GM19328 (cell line): ENCODE results near the gene PRX.
"Not testable (repeated sequence)": the region's sequence is repeated elsewhere in the genome, so short reads cannot be mapped to it uniquely, and the experiment has no call there.

Experiments used
- ATAC-seq: cut with Tn5 transposase; IDR thresholded peaks from one replicate; pipeline ENCODE4 v1.9.1; 2021; ENCODE audit warnings: mild to moderate bottlenecking, moderate library complexity; ENCODE audit not compliant: unreplicated experiment

PRX gene

DNA sequence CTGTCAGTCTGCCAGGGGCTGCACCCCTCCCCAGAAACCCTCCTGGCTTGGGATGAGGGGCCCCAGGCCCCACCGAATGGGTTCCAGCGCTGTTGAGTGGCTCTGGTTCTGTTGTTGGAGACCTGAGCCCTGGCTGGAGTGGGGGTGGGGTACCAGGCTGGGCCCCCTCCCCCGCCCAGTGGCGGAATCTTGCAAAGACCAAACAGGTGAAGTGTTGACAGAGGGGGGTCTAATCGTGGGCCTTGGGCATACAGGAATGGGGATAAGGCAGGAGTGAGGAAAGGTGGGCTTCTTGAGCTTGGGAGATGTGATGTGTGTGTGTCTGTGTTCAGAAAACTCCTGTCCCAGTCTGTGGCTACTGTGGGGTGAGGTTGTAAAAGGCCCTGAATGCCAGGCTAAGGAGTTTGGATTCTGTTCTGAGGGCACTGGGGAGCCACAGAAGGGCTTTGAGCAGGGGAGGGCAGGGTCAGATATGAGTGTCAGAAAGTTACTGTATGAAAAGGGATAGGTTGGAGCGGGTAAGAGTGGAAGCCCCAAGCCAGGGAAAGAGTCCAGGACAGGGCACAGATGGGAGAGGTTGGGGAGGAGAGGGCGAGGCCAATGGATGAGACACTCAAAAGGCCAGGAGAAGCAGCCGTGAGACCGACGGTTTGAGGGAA is 23.0 kb downstream of the PRX start, which contains the start of gene HIPK4:
Gene HIPK4 (minus strand): TSS at position 98 of the 659 bp plus-strand sequence. CDS start 279 bp downstream, outside the sequence.
- no peak for ATAC-seq

DNA sequence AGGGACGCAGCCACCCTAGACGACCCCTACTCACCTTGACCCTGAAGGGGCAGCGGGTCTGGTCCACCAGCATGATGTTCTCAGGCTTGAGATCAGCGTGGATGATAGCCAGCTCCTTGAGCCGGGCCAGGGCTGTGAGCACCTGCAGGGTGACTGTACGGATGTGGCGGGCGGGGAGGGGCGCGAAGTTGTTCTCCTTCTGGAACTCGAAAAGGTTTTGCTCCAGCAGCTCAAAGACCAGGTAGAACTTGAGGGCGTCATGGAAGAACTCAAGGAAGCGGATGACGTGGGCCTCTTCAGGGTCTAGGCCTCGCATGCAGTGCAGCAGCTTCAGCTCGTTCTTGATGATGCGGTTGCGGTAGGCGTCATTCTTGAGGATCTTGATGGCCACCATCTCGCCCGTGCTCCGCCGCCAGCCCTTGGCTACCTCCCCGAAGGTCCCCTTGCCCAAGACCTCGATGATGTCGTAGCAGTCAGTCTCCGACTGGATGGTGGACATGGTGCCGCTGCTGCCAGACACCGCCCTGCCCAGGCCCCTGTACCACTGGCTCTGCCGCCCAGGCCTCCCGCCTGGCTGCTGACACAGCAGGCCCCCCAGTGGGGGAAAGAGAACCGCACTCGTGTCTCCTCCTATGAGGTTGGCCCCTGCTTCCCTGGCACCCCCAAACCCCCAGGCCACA is 23.6 kb downstream of the PRX start:
- no peak for ATAC-seq

DNA sequence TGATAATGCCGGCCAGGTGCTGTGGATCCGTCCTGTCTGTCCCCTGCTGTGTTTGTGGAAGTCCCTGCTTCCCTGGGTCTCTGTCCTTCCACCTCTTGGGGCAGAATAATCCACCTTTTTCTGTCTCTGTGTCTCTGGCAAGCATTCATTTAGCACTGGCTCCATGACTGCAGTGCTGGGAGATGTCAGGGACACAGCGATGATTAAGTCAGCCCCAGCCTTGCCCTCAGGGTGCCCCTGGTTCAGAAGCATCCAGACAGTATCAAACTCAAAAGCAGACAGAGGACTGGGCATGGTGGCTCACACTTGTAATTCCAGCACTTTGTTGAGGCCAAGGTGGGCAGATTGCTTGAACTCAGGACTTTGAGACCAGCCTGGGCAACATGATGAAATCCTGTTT is 24.7 kb downstream of the PRX start:
- ATAC-seq = no peak

DNA sequence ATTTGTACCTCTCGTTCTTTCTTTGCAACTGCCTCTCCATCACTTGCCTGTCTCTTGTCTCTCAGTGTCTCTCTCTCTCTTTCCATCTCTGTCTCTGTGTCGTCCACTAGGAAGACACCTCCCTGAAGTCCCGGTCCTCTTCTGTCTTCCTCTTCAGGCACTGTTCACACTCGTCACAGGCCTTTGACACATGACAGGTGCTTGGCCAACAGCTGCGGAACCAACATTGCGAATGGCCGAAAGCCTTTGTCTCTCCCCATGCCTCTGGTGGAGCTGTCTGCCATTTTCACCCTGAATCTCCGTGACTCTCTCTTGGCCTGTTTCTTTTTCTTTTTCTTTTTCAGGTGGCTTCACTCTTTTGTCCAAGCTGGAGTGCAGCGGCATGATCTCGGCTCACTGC is 26.0 kb downstream of the PRX start:
- no peak for ATAC-seq

DNA sequence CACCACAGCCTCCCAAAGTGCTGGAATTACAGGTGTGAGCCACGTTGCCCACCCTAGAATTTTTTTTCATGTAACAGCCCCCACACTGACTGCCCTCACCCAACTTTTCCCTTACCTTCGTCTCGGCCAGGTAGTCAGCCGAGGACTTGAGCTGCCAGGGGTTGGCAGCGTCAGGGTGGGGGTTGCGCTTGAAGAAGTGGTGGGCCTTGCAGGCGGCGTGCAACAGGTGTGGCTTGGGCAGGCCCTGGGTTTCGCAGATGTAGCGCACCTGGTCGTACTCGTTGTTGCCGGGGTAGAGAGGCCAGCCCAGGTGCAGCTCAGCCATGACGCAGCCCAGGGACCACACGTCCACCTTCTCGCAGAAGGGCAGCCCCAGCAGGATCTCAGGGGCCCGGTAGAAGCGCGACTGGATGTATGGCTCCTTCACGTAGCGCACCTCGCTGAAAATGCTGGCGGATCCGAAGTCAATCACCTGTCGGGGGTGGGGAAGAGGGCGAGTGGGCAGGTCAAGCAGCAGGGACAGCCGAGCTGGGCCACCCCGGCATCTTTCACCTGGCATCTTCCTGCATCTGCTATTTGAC is 29.4 kb downstream of the PRX start:
- no peak for ATAC-seq

DNA sequence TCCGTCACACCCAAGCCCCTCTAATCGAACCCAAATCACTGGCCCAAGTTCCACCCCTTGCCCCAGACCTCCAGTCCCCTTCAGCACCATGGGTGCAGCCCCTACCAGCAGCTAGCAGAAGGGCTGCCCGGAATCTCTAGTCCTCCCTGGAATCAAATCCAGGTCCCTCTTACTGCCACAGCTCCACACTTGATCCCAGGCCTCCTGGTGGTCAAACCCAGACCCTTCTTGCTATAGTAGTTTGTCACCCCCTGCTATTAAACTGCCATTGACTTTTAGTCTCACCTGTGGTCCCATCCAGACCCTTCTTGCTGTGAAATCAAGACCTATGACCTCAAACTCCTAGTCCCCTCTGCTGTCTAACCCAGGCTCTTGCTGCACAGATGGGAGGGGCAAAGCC is 31.9 kb downstream of the PRX start:
- no peak for ATAC-seq

DNA sequence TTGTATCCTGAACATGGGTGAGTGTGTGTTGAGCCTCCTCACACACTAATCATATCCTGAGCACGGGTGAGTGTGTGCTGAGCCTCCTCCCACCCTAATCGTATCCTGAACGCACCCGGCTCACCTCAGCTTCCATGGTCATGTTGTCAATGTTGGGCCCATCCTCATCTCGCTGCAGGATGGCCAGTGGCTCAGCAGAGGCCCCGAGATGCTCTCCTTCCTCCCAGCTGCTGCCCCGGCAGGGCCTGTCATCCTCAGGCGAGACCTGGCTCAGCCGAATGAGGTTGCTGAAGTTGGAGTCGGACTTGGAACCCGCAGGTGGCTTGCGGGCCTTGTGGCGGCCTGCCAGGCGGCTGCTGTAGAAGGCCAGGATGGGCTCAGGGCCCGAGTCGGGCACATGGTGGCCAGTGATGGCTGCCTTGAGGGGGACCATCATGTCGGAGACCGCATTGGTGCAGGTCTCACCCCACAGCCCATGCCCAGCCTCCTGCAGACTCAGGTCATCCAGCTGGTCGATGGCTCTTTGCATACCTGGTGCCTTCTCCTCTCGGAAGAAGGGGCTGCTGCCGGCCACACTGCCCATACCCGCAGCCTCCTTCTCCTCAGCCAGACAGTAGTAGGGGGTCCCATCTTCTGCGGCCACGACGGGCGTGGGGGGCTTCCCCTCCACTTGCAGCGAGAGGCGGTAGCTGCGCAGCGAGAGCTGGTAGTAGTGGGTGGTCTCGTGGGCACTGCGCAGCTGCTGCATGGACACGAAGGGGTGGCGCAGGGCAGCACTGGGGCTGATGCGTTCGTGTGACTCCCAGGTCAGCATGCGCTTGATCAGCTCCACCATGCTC is 32.8 kb downstream of the PRX start:
- ATAC-seq = no peak

DNA sequence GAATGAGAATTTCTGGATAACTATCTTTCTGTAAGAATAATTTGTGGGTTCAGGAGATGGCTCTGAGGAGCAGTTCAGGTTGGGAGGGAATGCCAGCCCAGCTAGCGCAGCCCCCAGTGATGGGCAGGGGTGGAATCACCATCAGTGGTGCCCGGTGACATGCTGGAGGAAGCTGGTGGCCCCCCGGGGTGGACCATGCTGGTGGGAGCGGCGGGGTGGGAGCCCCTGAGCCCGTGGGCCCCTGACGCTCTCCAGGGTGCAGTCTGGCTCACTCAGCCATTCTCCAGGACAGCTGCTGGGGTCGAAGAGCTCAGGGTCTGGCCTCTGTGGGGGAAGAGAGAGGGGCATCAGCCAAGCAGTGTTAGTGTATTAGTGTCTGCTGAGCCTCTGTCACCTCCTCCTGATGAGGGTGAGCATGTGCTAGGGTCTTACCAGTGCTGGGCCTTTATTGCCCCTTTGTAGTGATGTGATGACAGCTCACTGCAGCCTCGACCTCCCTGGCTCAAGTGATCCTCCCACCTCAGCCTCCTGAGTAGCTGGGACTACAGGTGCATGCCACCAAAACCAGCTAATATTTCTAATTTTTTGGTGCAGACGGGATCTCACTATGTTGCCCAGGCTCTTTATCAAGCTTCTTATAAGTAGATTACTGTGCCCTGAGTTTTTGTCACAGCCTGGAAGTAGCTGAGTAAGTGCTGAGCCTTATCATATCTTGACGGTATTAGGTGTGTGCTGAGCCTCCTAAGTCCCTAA is 33.6 kb downstream of the PRX start:
- ATAC-seq = no peak

DNA sequence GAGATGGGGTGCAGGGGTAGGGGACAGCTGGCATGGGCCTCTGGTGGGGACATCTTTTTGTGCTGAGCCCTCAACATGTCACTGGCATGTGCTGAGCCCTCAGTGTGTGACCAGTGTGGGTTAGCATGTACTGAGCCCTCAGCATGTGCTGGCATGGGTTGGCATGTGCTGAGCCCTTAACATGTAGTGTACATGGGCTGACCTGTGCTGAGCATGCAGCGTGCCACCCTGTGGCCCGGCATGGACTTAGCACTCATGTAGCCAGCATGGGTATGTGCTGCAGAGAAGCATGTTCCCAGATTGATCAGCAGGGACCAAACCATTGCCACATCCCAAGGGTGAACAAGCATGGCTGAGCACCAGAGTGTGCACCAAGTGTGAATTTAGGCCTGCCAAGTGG is 34.7 kb downstream of the PRX start:
- no peak for ATAC-seq

DNA sequence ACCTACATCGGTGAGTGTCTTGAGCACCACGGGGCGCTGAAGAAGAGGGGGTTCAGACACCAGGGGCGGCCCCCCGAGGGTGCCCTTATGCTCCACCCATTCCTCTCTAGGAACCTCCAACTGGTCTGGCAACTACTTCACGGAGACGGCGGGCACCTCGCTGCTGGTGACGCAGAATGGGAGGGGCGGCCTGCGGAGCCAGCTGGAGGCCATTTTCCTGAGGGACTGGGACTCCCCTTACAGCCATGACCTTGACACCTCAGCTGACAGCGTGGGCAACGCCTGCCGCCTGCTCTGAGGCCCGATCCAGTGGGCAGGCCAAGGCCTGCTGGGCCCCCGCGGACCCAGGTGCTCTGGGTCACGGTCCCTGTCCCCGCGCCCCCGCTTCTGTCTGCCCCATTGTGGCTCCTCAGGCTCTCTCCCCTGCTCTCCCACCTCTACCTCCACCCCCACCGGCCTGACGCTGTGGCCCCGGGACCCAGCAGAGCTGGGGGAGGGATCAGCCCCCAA is 35.2 kb downstream of the PRX start:
- no peak for ATAC-seq

DNA sequence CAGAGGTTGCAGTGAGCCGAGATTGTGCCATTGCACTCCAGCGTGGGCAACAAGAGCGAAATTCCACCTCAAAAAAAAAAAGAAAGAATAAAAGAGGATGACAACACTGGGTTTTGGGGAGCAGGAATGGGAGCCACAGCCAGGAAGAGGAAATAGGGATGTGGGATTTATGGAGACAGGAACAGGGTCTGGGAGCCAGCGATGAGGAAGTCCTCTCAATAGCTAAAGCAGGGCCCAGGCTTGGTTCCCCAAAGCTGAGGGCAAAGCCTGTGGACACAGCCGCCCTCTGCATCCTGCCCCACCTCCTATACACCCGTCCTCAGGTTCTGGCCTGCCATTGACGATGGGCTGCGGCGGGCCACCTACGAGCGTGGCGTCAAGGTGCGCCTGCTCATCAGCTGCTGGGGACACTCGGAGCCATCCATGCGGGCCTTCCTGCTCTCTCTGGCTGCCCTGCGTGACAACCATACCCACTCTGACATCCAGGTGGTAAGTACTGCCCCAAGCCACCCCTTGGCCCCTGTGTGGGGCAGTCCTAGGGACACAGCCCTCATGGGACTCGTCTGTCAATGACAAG is 36.8 kb downstream of the PRX start:
- no peak for ATAC-seq

DNA sequence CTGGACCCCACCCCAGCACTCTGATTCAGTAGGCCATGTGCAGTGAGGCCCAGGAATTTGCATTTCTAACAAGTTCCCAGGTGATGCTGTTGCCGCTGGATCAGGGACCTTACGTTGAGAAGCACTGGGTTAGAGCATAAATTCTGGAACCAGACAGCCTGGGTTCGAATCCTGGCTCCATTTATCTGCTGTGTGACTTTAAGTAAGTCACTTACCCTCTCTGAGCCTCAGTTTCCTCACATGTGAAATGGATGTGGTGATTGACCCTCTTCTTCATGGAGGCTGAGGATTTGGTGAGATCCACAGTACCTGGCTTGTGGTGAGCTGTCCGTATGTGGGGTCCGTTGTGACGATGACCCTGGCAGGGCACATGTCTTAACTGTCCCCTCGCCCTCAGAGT is 39.1 kb downstream of the PRX start:
- no peak for ATAC-seq

DNA sequence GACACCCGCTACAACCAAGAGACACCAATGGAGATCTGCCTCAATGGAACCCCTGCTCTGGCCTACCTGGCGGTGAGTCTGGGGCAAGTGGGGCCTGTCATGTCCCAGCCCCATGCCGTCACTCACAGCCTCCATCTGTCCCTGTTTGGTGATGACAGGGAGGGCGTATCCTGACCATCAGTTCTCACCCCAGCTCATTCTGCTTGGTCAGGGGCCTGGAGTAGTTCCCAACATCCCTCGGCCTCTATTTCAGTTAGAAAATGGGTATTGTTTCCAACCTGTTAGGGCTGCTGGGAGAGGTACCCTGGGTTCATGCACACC is 41.4 kb downstream of the PRX start:
- no peak for ATAC-seq

DNA sequence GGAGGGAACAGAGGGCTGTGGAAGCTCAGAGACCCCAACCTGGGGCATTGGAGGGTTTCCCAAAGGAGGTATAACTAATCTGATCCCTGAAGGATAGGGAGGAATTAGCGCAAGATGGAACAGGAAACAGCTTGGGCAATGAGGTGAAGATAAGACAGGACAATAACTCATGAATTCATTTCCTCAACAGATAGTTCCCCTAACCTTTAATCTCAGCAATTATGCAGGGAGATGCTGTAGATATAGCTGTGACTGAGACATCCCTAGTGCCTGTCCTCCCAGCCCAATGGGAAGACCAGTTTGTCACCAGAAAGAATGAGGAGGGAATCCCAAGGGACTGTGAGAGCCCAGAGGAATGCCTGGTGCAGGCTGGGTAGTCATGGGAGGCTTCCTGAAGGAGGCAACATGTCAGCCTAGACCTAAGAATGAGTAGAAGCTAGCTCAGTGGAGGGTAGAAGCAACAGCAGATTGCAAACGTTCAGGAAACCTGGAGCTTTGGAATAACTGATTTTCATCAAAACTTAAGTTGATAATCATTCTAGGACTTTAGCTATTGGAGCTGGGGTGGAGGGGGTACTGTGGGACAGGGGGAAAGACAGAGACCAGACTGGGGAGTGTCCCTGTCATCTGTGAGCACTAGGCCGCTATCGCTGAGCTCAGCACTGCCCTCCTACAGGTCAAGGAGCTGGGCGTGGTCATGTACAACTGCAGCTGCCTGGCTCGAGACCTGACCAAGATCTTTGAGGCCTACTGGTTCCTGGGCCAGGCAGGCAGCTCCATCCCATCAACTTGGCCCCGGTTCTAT is 42.0 kb downstream of the PRX start:
- ATAC-seq = no peak

DNA sequence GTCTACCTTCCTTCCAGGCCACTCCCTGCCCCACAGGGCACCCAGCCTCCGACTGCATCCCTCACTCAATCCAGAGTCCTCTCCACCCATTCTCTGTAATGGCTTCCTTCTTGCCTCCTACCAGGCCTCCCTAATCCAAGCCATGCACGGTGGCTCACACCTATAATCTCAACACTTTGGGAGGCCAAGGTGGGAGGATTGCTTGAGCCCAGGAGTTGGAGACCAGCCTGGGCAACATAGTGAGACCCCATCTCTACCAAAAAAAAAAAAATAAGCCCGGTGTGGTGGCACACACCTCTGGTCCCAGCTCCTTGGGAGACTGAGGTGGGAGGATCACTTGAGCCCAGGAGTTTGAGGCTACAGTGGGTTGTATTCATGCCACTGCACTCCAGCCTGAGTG is 42.9 kb downstream of the PRX start:
- not testable (repeated sequence) for ATAC-seq

DNA sequence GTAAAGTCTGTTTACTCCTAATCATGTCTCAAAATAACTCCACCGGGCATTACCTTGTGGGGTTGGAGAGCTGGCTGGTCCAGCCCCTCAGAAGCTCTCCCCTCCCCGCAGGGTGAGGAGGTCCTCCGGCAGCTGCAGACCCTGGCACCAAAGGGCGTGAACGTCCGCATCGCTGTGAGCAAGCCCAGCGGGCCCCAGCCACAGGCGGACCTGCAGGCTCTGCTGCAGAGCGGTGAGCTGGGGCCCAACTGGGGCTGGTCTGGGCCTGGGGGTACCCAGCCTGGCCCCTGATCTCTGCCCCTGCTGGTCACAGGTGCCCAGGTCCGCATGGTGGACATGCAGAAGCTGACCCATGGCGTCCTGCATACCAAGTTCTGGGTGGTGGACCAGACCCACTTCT is 43.4 kb downstream of the PRX start:
- no peak for ATAC-seq

DNA sequence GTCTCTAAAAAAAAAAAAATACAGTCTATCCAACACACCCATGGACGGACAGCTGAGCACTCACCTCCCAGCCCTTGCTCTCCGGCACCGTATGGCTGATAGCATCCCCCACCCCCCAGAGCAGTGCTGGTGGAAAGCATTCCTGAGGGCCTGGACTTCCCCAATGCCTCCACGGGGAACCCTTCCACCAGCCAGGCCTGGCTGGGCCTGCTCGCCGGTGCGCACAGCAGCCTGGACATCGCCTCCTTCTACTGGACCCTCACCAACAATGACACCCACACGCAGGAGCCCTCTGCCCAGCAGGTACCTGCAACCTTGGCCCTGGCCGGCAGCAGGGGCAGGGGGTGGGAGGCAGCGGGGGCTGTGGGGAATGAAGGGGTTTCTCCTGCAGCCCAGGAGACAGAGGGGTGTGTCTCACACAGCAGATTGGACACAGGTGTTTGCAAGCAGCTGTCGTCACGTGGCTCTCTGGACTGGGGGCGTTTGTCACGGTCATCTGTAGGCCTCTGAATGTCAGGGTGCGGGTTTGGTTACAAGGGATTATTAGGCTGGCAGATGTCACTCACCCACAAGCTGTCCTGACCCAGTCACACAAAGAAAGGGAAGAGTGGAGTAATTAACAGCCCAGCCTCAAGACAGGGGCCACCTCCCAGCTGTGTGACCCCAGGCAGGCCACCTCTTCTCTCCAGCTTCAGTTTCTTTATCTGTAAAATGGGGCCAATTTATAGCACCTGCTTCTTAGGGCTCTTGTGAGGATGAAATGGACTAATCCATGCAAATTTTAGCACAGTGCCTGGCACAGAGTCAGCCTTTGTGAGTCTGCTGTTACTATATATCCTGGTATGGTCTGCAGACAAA is 45.4 kb downstream of the PRX start:
- no peak for ATAC-seq

DNA sequence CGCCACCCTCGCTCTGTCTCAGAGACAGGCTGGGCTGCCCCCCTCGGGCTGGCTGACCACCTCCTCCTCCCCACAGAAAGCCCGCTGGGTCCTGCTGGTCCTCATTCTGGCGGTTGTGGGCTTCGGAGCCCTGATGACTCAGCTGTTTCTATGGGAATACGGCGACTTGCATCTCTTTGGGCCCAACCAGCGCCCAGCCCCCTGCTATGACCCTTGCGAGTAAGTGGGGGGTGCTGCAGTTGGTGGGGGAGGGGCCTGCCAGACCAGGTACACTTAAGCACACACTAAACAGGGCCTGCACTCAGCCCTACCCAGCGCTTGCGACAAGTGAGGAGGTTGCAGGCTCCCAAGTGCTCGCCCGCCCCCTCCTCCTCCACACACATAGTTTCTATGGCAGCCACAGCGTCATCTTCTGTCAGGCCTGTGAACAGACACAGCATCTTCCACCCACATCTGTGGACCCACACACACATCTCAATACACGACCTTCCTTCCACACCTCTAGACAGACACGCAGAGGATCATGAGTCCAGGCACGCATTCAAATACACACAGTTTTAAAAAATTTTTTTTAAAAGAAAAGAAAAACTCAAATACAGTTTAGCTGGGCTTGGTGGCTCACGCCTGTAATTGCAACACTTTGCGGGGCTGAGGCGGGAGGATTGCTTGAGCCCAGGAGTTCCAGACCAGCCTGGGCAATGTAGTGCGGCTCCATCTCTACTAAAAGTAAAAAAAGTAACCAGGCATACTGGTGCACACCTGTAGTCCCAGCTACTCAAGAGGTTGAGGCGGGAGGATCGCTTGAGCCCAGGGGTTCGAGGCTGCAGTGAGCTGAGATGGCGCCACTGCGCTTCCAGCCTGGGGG is 46.2 kb downstream of the PRX start:
- ATAC-seq = no peak
